ENCODE measurements around the gene ACKR4.
"Not testable (repeated sequence)": the region's sequence is repeated elsewhere in the genome, so short reads cannot be mapped to it uniquely, and the experiment has no call there.

Gene ACKR4

DNA sequence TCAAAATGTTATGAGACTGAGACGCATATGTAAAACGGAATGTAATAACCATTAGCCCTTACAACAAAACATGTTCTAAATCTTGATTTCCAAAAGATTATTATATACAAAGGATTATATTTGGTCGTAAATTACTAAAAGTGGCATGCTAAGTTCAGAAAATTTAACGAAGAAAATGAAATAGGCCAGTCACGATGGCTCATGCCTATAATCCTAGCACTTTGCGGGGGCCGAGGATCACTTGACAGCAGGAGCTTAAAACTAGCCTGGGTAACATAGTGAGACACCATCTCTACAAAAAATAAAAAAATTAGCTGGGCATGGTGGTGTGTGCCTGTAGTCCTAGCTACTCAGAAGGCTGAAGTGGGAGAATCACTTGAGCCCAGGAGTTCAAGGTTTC, 33.5 kb downstream of the ACKR4 start:
- no peaks in the 10 kb centered on the region for H3K9me3 ChIP-seq (ENCODE audit: control extremely low read depth in 1 of 5, control insufficient read depth in 4 of 5, insufficient read depth in 2 of 5, low read depth in 1 of 5, low read length in 4 of 5)
- H3K27ac ChIP-seq (ENCODE audit: insufficient read depth in 1 of 2, low read depth in 1 of 2, low read length in 2 of 2, poor library complexity in 1 of 2, severe bottlenecking in 2 of 2): no peak overlapping the region
- POLR2A ChIA-PET: no interaction called here
- 100% methylated on average over 2 of the region's 7 CpGs for WGBS (ENCODE audit: insufficient coverage)
- CTCF ChIA-PET: interaction anchor here (1.0 kb wide), 1 partner anchor 8 kb away, joined by 3 read pairs; no protein-coding TSS in a partner anchor
- no peak overlapping the region for H3K4me3 ChIP-seq (ENCODE audit: control insufficient read depth in 1 of 7, extremely low read depth in 1 of 7, insufficient read depth in 4 of 7, low read depth in 2 of 7, low read length in 6 of 7)
- no peaks in the 10 kb centered on the region for H3K4me1 ChIP-seq (ENCODE audit: control extremely low read depth in 1 of 4, control insufficient read depth in 4 of 4, insufficient read depth in 4 of 4, low read length in 3 of 4)
- DNase-seq: no peak
- H3K27me3 ChIP-seq (replicated peaks in 2 of 5; ENCODE audit: control insufficient read depth in 4 of 5, insufficient read depth in 5 of 5, low read length in 4 of 5): no peaks in the 10 kb centered on the region
- H3K36me3 ChIP-seq (ENCODE audit: control insufficient read depth in 4 of 4, insufficient read depth in 4 of 4, low read length in 3 of 4): peaks cover 2 to 25% (median 18%) of the 10 kb centered on the region in 4 experiments

DNA sequence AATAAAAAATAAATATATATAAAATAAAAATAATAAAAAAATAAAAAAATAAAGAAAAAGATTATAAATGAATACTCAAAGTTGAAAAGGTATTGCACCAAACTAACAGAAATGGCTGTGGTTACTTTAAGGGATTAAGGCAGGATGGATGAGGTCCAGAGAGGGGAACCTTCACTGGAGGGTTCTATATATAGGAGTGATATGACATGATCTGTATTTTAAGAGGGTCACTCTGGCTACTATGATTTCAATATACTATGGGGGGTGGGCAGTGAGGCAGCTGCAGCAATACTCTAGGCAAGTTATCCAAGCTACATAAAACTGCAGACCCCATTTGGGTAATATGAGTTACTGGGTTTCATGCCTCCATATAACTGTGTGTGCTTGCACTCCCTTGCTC, 38.0 kb downstream of the ACKR4 start:
- H3K4me3 ChIP-seq (ENCODE audit: control insufficient read depth in 1 of 7, extremely low read depth in 1 of 7, insufficient read depth in 4 of 7, low read depth in 2 of 7, low read length in 6 of 7): no peak overlapping the region

GRCh38 chr3:132637590-132637989, 40.5 kb downstream of the ACKR4 start:
- WGBS (ENCODE audit: insufficient coverage): no CpG with 5 or more reads among the region's 1 CpG
- H3K4me3 ChIP-seq (ENCODE audit: control insufficient read depth in 1 of 7, extremely low read depth in 1 of 7, insufficient read depth in 4 of 7, low read depth in 2 of 7, low read length in 6 of 7): no peak overlapping the region
- ChIA-PET POLR2A (no interaction called here), CTCF (interaction anchor here (1.9 to 6.7 kb wide), 2 partner anchors 101 to 111 kb away, joined by 5 to 179 read pairs; no protein-coding TSS in a partner anchor)
- H3K4me1 ChIP-seq (ENCODE audit: control extremely low read depth in 1 of 4, control insufficient read depth in 4 of 4, insufficient read depth in 4 of 4, low read length in 3 of 4): no peaks in the 10 kb centered on the region
- no peak overlapping the region for H3K27ac ChIP-seq (ENCODE audit: insufficient read depth in 1 of 2, low read depth in 1 of 2, low read length in 2 of 2, poor library complexity in 1 of 2, severe bottlenecking in 2 of 2)
- DNase-seq: no peak
- no peaks in the 10 kb centered on the region for H3K27me3 ChIP-seq (replicated peaks in 2 of 5; ENCODE audit: control insufficient read depth in 4 of 5, insufficient read depth in 5 of 5, low read length in 4 of 5)
- peaks cover 0 to 19% (median 11%) of the 10 kb centered on the region in 4 experiments for H3K36me3 ChIP-seq (ENCODE audit: control insufficient read depth in 4 of 4, insufficient read depth in 4 of 4, low read length in 3 of 4)
- H3K9me3 ChIP-seq (ENCODE audit: control extremely low read depth in 1 of 5, control insufficient read depth in 4 of 5, insufficient read depth in 2 of 5, low read depth in 1 of 5, low read length in 4 of 5): no peaks in the 10 kb centered on the region

More for the DNA sequence above, 38.0 kb downstream of the ACKR4 start:
- no peak for DNase-seq
- Histone ChIP-seq H3K4me1 (ENCODE audit: control extremely low read depth in 1 of 4, control insufficient read depth in 4 of 4, insufficient read depth in 4 of 4, low read length in 3 of 4) (no peaks in the 10 kb centered on the region), H3K36me3 (ENCODE audit: control insufficient read depth in 4 of 4, insufficient read depth in 4 of 4, low read length in 3 of 4) (peaks cover 3 to 16% (median 11%) of the 10 kb centered on the region in 4 experiments), H3K27ac (ENCODE audit: insufficient read depth in 1 of 2, low read depth in 1 of 2, low read length in 2 of 2, poor library complexity in 1 of 2, severe bottlenecking in 2 of 2) (no peak overlapping the region), H3K27me3 (replicated peaks in 2 of 5; ENCODE audit: control insufficient read depth in 4 of 5, insufficient read depth in 5 of 5, low read length in 4 of 5) (no peaks in the 10 kb centered on the region), H3K9me3 (ENCODE audit: control extremely low read depth in 1 of 5, control insufficient read depth in 4 of 5, insufficient read depth in 2 of 5, low read depth in 1 of 5, low read length in 4 of 5) (no peaks in the 10 kb centered on the region)
- ChIA-PET POLR2A (no interaction called here), CTCF (interaction anchor here (1.0 to 2.2 kb wide), 3 partner anchors 77 to 100 kb away, joined by 3 to 19 read pairs (median 4); no protein-coding TSS in a partner anchor)

- Histone ChIP-seq H3K4me1 (ENCODE audit: control extremely low read depth in 1 of 4, control insufficient read depth in 4 of 4, insufficient read depth in 4 of 4, low read length in 3 of 4) (peaks cover 0 to 3% (median 1%) of the 10 kb centered on the region in 4 experiments), H3K27me3 (replicated peaks in 2 of 5; ENCODE audit: control insufficient read depth in 4 of 5, insufficient read depth in 5 of 5, low read length in 4 of 5) (no peaks in the 10 kb centered on the region), H3K9me3 (ENCODE audit: control extremely low read depth in 1 of 5, control insufficient read depth in 4 of 5, insufficient read depth in 2 of 5, low read depth in 1 of 5, low read length in 4 of 5) (no peaks in the 10 kb centered on the region), H3K4me3 (ENCODE audit: control insufficient read depth in 1 of 7, extremely low read depth in 1 of 7, insufficient read depth in 4 of 7, low read depth in 2 of 7, low read length in 6 of 7) (no peak overlapping the region), H3K36me3 (ENCODE audit: control insufficient read depth in 4 of 4, insufficient read depth in 4 of 4, low read length in 3 of 4) (peaks cover 0 to 19% (median 11%) of the 10 kb centered on the region in 4 experiments), H3K27ac (ENCODE audit: insufficient read depth in 1 of 2, low read depth in 1 of 2, low read length in 2 of 2, poor library complexity in 1 of 2, severe bottlenecking in 2 of 2) (no peak overlapping the region)
- CTCF ChIA-PET: interaction anchor here (1.0 to 6.7 kb wide), 6 partner anchors 8 to 112 kb away, joined by 3 to 179 read pairs (median 4); no protein-coding TSS in a partner anchor
- POLR2A ChIA-PET: no interaction called here
- DNase-seq: no peak
These were observed 41.6 kb downstream of the ACKR4 start for GRCh38 chr3:132638706-132639105.

GRCh38 chr3:132641427-132641826, 44.4 kb downstream of the ACKR4 start:
- not testable (repeated sequence) for H3K9me3 ChIP-seq (ENCODE audit: control extremely low read depth in 1 of 5, control insufficient read depth in 4 of 5, insufficient read depth in 2 of 5, low read depth in 1 of 5, low read length in 4 of 5)
- POLR2A ChIA-PET: interaction anchor here (0.6 to 1.2 kb wide), 3 partner anchors 101 to 192 kb away, joined by 3 to 6 read pairs (median 4); no protein-coding TSS in a partner anchor
- peaks cover 0 to 15% (median 8%) of the 10 kb centered on the region in 4 experiments for H3K36me3 ChIP-seq (ENCODE audit: control insufficient read depth in 4 of 4, insufficient read depth in 4 of 4, low read length in 3 of 4)

GRCh38 chr3:132641837-132642538, 44.9 kb downstream of the ACKR4 start:
- ChIA-PET CTCF (interaction anchor here (0.7 to 6.7 kb wide), 22 partner anchors 10 to 300 kb away, joined by 3 to 179 read pairs (median 4); no protein-coding TSS in a partner anchor), POLR2A (interaction anchor here (0.6 to 1.2 kb wide), 3 partner anchors 102 to 193 kb away, joined by 3 to 4 read pairs (median 3); no protein-coding TSS in a partner anchor)
- Histone ChIP-seq H3K4me3 (ENCODE audit: control insufficient read depth in 1 of 7, extremely low read depth in 1 of 7, insufficient read depth in 4 of 7, low read depth in 2 of 7, low read length in 6 of 7) (no peak overlapping the region), H3K4me1 (ENCODE audit: control extremely low read depth in 1 of 4, control insufficient read depth in 4 of 4, insufficient read depth in 4 of 4, low read length in 3 of 4) (peaks cover 0 to 3% (median 1%) of the 10 kb centered on the region in 4 experiments), H3K36me3 (ENCODE audit: control insufficient read depth in 4 of 4, insufficient read depth in 4 of 4, low read length in 3 of 4) (peaks cover 0 to 15% (median 8%) of the 10 kb centered on the region in 4 experiments), H3K9me3 (ENCODE audit: control extremely low read depth in 1 of 5, control insufficient read depth in 4 of 5, insufficient read depth in 2 of 5, low read depth in 1 of 5, low read length in 4 of 5) (no peaks in the 10 kb centered on the region), H3K27ac (ENCODE audit: insufficient read depth in 1 of 2, low read depth in 1 of 2, low read length in 2 of 2, poor library complexity in 1 of 2, severe bottlenecking in 2 of 2) (no peak overlapping the region), H3K27me3 (replicated peaks in 2 of 5; ENCODE audit: control insufficient read depth in 4 of 5, insufficient read depth in 5 of 5, low read length in 4 of 5) (no peaks in the 10 kb centered on the region)
- DNase-seq: peak; percentile 45 to 72 (median 62)
- 100% methylated on average over 2 of the region's 5 CpGs for WGBS (ENCODE audit: insufficient coverage)

More at GRCh38 chr3:132641427-132641826, 44.4 kb downstream of the ACKR4 start:
- H3K4me1 ChIP-seq (ENCODE audit: control extremely low read depth in 1 of 4, control insufficient read depth in 4 of 4, insufficient read depth in 4 of 4, low read length in 3 of 4); DNase-seq; H3K27me3 ChIP-seq (replicated peaks in 2 of 5; ENCODE audit: control insufficient read depth in 4 of 5, insufficient read depth in 5 of 5, low read length in 4 of 5); H3K4me3 ChIP-seq (ENCODE audit: control insufficient read depth in 1 of 7, extremely low read depth in 1 of 7, insufficient read depth in 4 of 7, low read depth in 2 of 7, low read length in 6 of 7); H3K27ac ChIP-seq (ENCODE audit: insufficient read depth in 1 of 2, low read depth in 1 of 2, low read length in 2 of 2, poor library complexity in 1 of 2, severe bottlenecking in 2 of 2): not testable (repeated sequence)
- CTCF ChIA-PET: interaction anchor here (0.9 to 6.7 kb wide), 17 partner anchors 10 to 284 kb away, joined by 3 to 179 read pairs (median 4); no protein-coding TSS in a partner anchor
- WGBS (ENCODE audit: insufficient coverage): 100% methylated on average over 2 of the region's 2 CpGs

GRCh38 chr3:132642539-132642847, 45.4 kb downstream of the ACKR4 start:
- Histone ChIP-seq H3K4me3 (ENCODE audit: control insufficient read depth in 1 of 7, extremely low read depth in 1 of 7, insufficient read depth in 4 of 7, low read depth in 2 of 7, low read length in 6 of 7) (no peak overlapping the region), H3K4me1 (ENCODE audit: control extremely low read depth in 1 of 4, control insufficient read depth in 4 of 4, insufficient read depth in 4 of 4, low read length in 3 of 4) (peaks cover 0 to 3% (median 1%) of the 10 kb centered on the region in 4 experiments), H3K27ac (ENCODE audit: insufficient read depth in 1 of 2, low read depth in 1 of 2, low read length in 2 of 2, poor library complexity in 1 of 2, severe bottlenecking in 2 of 2) (no peak overlapping the region), H3K36me3 (ENCODE audit: control insufficient read depth in 4 of 4, insufficient read depth in 4 of 4, low read length in 3 of 4) (peaks cover 0 to 15% (median 8%) of the 10 kb centered on the region in 4 experiments), H3K9me3 (ENCODE audit: control extremely low read depth in 1 of 5, control insufficient read depth in 4 of 5, insufficient read depth in 2 of 5, low read depth in 1 of 5, low read length in 4 of 5) (no peaks in the 10 kb centered on the region), H3K27me3 (replicated peaks in 2 of 5; ENCODE audit: control insufficient read depth in 4 of 5, insufficient read depth in 5 of 5, low read length in 4 of 5) (no peaks in the 10 kb centered on the region)
- ChIA-PET CTCF (interaction anchor here (0.7 to 6.7 kb wide), 18 partner anchors 10 to 300 kb away, joined by 3 to 179 read pairs (median 4); no protein-coding TSS in a partner anchor), POLR2A (interaction anchor here (0.6 kb wide), 1 partner anchor 103 kb away, joined by 3 read pairs; no protein-coding TSS in a partner anchor)
- WGBS (ENCODE audit: insufficient coverage): no CpG with 5 or more reads among the region's 2 CpGs
- DNase-seq: no peak

All from common myeloid progenitor, CD34-positive (primary cell).